Colon (tissue), 2 donors: ENCODE data around the gene NCKIPSD.
"Not testable (repeated sequence)": the region's sequence is repeated elsewhere in the genome, so short reads cannot be mapped to it uniquely, and the experiment has no call there.

Experiments used
- FAIRE-seq: peaks from 2 replicates; lab custom pipeline; 2012; peaks lifted over from hg19 to GRCh38; lab: Jason Lieb, UNC
- donor health status: control.
- donor health status: control.

NCKIPSD gene

GRCh38 chr3:48685603-48686511 is at the start of gene NCKIPSD:
Gene NCKIPSD, minus strand, starts transcription at chr3:48685915. Its CDS starts 108 bp downstream, at chr3:48685807.
- FAIRE-seq, result no peak

GRCh38 chr3:48735075-48735767 is 49.5 kb upstream of the NCKIPSD start:
- not testable (repeated sequence) for FAIRE-seq

GRCh38 chr3:48734541-48734940 is 48.8 kb upstream of the NCKIPSD start:
- not testable (repeated sequence) for FAIRE-seq

GRCh38 chr3:48733752-48734518 is 48.2 kb upstream of the NCKIPSD start:
- FAIRE-seq, result not testable (repeated sequence)

- no peak for FAIRE-seq
Observed at GRCh38 chr3:48727511-48727910, 41.8 kb upstream of the NCKIPSD start.

- not testable (repeated sequence) for FAIRE-seq
Observed at GRCh38 chr3:48725185-48725855, 39.6 kb upstream of the NCKIPSD start.

- FAIRE-seq, result no peak
Observed at GRCh38 chr3:48723725-48724124, 38.0 kb upstream of the NCKIPSD start.

GRCh38 chr3:48723293-48723692 is 37.6 kb upstream of the NCKIPSD start:
- not testable (repeated sequence) for FAIRE-seq

GRCh38 chr3:48716982-48717746 is 31.4 kb upstream of the NCKIPSD start, which contains the start of gene IP6K2:
Gene IP6K2, minus strand, starts transcription at chr3:48717221. Its CDS starts 21,930 bp downstream, at chr3:48695291.
- no peak for FAIRE-seq

GRCh38 chr3:48716508-48716981 is 30.8 kb upstream of the NCKIPSD start:
- no peak for FAIRE-seq

GRCh38 chr3:48715174-48715800 is 29.6 kb upstream of the NCKIPSD start:
- FAIRE-seq, result no peak

GRCh38 chr3:48711727-48712126 is 26.0 kb upstream of the NCKIPSD start:
- FAIRE-seq, result no peak

GRCh38 chr3:48709051-48709461 is 23.3 kb upstream of the NCKIPSD start:
- FAIRE-seq, result no peak

- no peak for FAIRE-seq
Observed at GRCh38 chr3:48708481-48708889, 22.8 kb upstream of the NCKIPSD start.

GRCh38 chr3:48707157-48707556 is 21.4 kb upstream of the NCKIPSD start:
- no peak for FAIRE-seq

GRCh38 chr3:48702320-48702920 is 16.7 kb upstream of the NCKIPSD start:
- no peak for FAIRE-seq

- FAIRE-seq, result no peak
Observed at GRCh38 chr3:48700731-48701405, 15.2 kb upstream of the NCKIPSD start.

GRCh38 chr3:48698891-48699290 is 13.2 kb upstream of the NCKIPSD start:
- no peak for FAIRE-seq

GRCh38 chr3:48697952-48698351 is 12.2 kb upstream of the NCKIPSD start:
- no peak for FAIRE-seq
